HG03521 (cell line): ENCODE results near the gene CRELD2.

Source experiments
- ATAC-seq: cut with Tn5 transposase; IDR thresholded peaks from one replicate; pipeline ENCODE4 v1.9.1; 2021; ENCODE audit warnings: mild to moderate bottlenecking, moderate library complexity; ENCODE audit not compliant: unreplicated experiment

CRELD2 gene

GRCh38 chr22:49887064-49887451, 31.4 kb upstream of the CRELD2 start:
- no peak for ATAC-seq

- ATAC-seq = no peak
Observed at GRCh38 chr22:49887702-49888101, 30.7 kb upstream of the CRELD2 start.

- no peak for ATAC-seq
Observed at GRCh38 chr22:49889071-49889470, 29.4 kb upstream of the CRELD2 start.

- ATAC-seq = no peak
Observed at GRCh38 chr22:49892226-49892899, 26.1 kb upstream of the CRELD2 start.

DNA sequence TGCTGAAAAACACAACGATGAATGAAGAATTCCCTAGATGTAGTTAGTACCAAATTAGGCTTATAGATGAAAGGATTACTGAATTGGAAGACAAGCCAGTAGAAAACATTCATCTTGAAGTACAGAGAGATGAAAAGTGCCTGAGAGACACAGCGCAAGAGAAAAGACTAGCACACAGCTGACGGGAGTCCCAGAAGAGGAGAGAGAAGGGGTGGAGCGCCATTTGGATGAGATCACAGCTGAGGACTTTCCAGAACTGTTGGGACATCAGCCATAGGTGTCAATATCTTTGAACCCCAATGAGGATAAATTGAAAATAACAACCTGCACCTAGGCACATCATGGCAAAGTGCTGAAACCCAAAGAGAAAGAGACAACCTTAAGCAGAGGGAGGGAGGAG, 25.4 kb upstream of the CRELD2 start:
- ATAC-seq = no peak

DNA sequence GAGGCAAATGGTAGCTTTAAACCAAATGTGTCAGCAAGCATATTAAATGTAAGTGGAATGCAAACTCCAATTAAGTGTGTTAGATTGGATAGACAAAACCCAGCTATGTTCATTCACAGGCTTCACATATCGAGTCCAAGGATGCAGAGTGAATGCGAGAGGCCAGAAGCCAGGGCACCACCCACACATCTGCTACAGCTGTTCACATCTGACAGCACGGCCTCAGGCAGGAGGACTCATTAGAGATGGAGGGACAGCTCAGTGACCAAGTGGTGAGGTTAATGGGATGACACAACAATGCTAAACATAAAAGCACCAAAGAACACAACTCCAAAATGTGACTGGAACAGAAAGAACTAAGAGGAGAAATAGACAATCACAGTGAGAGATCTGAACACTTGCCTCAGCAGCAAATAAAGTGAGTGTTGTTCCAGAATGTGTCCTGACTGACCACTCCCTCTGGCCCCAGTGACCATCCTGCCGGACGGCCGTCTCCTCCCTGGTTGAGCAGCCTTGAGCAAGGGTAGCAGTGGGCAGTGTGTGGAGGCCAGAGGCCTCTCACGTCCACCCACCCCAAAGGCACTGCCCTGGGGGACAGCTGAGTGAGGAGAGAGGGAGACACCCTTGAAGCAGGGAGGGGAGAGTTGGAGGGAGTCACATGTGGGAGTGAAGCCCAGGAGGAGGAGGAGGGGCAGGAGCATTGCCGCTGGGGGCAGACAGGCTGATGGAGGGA, 23.9 kb upstream of the CRELD2 start:
- ATAC-seq = no peak

DNA sequence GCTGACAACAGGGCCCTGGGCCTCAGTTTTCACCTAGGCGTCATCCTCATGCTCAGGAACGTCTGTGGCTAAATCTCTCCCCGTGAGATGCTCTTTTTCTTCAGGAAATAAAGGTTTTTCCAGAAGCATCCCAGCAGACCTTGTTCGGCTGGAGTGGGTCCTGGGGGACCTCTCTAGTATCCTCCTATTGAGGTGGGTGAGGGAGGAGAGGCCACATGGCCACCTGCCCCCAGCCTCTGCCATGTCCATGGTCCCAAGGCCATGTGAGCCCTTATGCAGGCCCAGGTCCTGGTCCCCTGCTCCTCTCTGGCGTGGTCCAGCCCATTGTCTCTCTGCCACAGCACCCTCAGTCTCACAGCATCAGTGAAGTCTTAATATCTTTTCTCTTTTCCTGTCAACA, 22.2 kb upstream of the CRELD2 start:
- no peak for ATAC-seq

DNA sequence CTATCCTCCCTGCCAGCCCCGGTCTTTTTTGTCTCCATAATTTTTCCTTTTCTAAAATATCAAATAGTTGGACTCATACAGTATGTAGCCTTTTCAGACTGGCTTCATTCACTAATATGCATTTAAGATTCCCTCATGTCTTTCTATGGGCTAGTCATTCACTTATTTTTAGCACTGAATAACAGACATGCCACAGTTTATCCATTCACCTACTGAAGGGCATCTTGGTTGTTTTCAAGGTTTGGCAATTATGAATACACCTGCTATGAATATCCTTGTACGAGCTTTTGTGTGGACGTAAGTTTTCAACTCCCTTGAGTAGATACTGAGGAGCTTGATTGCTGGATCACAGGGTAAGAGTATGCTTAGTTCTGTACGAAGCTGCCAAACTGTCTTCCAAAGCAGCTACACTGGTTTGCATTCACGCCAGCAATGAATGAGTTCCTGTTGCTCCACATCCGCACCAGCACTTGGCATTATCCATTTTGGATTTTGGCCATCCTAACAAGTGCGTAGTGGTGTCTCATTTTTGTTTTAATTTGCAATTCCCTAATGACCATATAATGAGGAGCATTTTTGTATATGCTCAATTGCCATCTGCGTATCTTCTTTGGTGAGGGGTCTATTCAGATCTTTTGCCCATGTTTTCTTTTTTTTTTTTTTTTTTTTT, 21.3 kb upstream of the CRELD2 start:
- ATAC-seq = no peak

- ATAC-seq = no peak
Observed at GRCh38 chr22:49899530-49899929, 18.9 kb upstream of the CRELD2 start.

DNA sequence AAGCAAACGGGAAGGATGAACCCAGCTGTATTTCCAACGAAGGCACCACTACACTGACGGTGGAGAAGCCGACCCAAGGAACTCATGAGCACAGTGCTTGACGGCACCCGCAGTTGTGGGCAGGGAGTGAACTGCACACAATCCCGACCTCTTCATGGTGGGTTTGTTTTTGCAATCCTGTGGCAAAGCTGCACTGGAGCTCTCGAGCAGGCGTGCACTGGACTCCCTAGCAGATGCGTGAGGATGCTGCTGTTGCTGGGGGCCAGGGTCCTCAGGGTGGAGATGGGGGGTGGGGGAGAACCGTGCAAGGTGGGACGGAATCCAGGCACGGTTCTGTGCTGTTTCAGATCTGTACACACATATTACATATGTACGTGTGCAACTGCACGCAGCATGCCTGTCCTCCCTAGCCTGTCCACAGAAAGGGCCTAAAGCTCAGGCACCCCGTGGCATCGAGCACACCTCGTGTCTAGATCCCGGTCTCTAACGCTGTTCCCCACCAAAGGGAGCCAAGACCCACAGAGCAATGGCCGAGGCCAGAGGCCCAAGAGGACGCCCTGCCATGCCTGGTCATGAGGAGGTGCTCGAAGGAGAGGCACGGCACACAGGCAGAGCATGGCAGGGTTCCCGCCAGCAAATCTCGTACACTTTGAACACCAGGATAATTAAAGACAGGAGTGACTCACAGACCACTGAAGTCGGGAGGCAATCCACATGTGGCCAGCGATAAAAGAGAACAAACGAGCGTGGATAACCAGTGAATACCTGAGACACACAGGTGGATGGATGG, 17.8 kb upstream of the CRELD2 start:
- ATAC-seq = no peak

GRCh38 chr22:49901457-49901856, 17.0 kb upstream of the CRELD2 start:
- no peak for ATAC-seq

GRCh38 chr22:49903322-49904039, 15.0 kb upstream of the CRELD2 start:
- no peak for ATAC-seq

- no peak for ATAC-seq
Observed at GRCh38 chr22:49904040-49904369, 14.4 kb upstream of the CRELD2 start.

DNA sequence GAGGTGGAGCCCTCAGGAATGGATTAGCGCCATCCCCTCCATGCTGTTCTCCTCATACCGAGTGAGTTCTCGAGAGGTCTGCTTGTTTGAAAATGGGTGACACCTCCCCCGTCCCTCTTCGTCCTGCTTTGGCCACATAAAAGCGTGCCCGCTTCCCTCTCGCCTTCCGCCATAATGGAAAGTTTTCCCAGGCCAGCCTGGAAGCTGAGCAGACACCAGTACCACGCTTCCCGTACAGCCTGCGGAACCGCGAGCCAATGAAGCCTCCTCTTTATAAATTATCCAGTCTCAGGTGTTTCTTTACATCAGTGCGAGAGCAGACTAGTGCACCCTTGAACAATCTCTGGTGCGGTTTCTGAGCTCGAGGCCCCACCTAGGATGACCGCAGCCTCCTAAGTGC, 13.0 kb upstream of the CRELD2 start:
- ATAC-seq = no peak

GRCh38 chr22:49906071-49906798, 12.2 kb upstream of the CRELD2 start:
- no peak for ATAC-seq

GRCh38 chr22:49906799-49907290, 11.6 kb upstream of the CRELD2 start:
- ATAC-seq = no peak

DNA sequence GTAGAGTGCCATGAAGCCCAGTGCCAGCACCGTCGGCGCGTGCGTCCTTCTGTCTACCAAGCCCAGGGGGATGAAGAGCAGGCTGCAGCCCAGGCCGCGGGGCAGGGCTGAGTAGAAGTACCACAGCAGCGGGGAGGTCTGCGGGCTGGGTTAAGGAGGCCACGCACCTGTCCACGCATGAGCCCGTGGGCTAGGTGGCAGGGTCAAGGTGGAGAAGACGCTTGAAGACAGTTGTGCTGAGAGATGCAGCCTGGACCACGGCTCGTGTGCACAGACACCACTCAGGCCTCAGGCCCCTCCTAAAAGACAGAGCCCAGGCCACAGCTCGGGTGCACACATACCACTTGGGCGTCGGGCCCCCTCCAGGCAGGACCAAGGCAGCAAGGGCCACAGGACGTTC, 10.6 kb upstream of the CRELD2 start:
- no peak for ATAC-seq

GRCh38 chr22:49909476-49910205, 8.8 kb upstream of the CRELD2 start:
- ATAC-seq = no peak
